ENCODE measurements around the gene RTBDN.

RTBDN gene

DNA sequence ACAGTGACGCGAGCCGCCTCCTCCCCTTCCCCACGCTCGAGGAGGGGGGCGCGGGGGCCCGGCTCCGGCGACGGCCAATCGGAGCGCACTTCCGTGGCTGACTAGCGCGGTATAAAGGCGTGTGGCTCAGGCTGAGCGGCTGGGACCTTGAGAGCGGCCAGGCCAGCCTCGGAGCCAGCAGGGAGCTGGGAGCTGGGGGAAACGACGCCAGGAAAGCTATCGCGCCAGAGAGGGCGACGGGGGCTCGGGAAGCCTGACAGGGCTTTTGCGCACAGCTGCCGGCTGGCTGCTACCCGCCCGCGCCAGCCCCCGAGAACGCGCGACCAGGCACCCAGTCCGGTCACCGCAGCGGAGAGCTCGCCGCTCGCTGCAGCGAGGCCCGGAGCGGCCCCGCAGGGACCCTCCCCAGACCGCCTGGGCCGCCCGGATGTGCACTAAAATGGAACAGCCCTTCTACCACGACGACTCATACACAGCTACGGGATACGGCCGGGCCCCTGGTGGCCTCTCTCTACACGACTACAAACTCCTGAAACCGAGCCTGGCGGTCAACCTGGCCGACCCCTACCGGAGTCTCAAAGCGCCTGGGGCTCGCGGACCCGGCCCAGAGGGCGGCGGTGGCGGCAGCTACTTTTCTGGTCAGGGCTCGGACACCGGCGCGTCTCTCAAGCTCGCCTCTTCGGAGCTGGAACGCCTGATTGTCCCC lies 42.9 kb downstream of the RTBDN start, which contains the start of gene JUNB:
Gene JUNB, plus strand, starts transcription at position 142 of the 706 bp plus-strand sequence. Its CDS starts 286 bp downstream, at position 428.
- peak; percentile 94 for DNase-seq

DNA sequence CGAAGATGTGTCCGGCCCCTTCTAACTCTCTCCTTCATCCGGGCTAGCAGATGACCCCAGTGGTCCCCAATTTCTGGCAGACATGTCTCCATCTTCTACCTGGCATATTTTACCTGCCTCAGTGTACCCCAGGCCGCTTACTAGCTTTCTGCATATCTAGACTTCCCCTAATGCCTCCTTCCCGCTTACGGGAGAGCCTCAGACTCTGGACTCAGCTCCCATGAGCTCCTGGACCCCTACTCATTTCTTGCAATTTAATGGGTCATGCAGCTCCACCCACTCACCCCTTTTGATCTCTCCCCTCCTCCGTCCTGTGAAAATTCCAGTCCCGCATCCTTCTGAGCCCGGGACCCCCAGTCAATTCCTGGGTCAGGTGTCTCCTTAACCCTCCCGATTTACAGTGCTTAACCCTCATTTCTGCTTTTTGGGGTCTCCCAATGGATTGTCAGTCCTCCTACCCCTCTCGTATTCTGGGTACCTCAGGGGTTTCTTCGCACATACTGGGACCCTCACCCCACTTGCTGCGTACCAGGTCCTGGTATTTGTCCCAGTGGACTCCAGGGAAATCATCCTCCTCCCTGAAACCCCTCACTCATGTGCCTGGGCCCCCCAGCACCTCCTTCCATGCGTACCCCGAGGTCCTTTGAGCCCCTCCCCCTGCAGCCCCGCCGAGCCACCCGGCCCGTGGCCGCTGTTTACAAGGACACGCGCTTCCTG lies 43.6 kb downstream of the RTBDN start:
- DNase-seq = no peak

DNA sequence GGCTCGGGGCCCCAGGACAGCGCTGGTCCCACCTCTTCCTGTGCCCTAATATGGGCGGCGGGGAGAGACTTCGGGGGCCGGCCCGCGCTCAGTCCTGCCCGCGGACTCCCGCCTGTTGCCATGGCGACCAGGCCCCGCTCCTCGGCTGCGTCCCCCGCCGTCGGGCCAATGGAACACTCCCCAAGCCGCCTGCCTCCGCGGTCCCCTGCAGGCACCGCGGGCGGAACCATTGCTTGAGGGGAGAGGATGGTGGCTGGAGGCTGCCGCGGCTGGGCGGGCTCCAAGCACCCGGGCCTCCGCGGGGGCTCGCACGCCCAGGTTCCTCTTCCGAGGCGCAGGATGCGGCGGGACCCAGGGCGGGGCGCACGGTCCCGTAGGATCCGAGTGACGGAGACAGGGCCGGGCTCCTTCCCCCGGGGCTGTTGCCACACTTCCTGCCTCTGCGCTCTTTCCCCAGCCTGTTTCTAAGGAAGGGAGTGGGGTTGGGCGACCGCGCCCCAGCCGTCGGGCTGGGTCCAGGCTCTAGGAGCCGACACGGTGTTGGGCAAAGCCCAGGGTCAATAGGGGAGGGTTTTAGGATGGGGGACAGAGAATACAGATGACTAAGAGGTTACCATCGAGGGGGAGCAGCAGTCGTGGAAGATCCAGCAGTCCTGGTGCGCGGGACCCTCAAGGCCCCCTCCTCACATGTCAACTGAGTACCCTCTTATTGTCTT lies 44.3 kb downstream of the RTBDN start:
- DNase-seq = peak; percentile 86

DNA sequence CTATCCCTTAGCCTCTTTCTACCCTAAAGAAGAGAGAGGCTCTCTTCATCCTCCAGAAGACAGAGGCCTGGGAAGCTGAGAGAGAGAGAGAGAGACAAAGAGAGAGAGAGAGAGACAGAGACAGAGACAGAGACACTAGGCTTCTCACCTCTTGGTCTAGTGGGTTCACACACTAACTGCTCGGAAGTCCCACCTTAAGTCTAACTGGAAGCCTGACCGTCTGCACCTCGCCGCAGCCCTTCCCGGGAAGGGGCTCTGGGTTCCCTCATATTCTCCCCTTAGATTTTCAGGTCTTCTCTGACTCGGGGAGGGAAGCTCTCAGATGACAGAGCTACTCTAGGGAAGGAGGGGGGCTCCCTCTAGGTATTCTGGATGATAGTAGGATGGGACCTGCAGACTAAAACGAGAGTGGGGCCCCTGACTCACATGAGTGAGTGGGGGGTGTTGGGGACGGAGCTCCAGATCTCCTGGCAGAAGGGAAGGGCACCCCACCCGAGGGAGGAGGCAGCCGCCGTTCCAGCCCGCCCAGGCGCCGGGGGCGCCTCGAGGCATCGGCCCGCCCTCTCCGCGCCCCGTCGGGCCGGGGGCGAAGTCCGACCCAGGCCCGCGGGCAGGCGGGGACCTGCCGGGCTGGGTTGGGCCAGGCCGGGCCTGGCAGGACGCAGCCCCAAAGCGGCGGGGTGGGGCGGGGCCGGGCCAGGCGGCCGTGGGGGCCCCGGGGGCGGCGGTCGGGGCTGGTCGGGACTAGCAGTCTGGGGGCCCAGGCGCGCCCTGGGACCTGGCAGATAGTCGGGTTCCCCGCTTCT lies 45.1 kb downstream of the RTBDN start:
- DNase-seq = no peak

DNA sequence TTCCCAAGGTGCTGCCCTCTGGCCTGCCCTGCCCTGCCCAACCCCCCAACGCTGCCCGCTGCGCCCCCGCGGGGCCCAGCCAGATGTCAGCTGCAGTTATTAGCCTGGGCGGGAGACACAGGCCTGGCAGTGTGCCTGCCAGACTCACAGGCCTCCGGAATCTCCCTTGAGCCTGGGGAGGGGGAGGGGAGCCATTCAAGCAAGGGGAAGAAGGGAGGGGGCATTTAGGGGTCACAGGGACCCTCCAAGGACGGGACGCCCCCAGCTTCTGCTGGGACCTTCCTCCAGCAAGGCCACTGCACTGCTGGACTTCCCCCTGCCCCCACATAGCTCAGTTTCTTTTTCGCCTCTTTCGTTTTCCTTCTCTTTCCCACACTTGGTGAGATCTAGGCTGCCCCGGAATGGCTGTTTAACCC lies 45.7 kb downstream of the RTBDN start:
- peak; percentile 68 for DNase-seq

DNA sequence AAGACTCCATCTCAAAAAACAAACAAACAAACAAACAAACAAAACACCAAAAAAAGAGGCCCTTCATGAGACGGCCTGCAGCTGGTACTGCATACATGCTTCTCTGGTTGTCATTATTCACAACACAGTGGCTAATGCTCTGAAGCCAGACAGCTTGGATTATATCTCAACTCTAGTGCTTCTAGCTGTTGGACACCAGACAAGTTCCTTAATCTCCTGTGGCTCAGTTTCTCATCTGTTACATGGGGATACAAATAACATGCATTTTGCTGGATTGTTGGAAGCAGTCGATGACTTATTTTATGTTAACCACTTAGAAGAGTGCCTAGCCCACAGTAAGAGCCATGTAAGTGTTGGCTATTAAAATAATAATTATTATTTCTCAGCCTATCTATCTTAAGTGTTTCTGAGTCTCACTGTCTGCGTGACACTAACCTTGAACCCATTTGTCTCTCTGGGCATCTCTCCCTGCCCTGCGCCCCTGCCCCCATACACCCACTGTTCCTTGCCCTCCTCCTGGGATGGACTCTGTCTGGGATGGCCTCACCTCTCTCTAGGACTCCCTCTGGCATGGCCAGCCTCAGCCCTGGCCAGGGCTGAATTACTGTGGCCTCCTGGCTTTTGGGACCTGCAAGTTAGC lies 46.2 kb downstream of the RTBDN start:
- DNase-seq = no peak

DNA sequence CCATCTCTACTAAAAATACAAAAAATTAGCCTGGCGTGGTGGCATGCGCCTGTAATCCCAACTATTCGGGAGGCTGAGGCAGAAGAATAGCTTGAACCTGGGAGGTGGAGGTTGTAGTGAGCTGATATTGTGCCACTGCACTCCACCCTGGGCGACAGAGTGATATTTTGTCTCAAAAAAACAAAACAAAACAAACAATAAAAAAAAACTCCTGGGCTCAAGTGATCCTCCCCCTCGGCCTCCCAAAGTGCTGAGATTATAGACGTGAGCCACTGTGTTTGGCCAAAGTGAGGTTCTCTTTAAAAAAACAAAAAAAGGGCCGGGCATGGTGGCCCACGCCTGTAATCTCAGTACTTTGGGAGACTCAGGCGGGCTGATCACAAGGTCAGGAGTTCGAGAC lies 46.9 kb downstream of the RTBDN start:
- no peak for DNase-seq

DNA sequence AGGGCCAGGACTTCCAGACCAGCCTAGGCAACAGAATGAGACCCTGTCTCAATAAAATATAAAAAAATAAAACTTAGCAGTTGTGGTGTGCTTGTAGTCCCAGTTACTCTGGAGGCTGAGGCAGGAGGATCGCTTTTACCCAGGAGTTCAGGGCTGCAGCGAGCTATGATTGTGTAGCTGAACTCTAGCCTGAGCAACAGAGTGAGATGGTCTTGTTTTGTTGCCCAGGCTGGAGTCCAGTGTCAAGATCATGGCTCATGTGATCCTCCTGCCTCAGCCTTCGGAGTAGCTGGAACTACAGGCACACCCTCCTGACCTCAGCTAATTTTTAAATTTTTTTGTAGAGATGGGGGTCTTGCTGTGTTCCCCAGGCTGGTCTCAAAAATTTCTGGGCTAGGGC lies 47.4 kb downstream of the RTBDN start:
- DNase-seq = no peak

DNA sequence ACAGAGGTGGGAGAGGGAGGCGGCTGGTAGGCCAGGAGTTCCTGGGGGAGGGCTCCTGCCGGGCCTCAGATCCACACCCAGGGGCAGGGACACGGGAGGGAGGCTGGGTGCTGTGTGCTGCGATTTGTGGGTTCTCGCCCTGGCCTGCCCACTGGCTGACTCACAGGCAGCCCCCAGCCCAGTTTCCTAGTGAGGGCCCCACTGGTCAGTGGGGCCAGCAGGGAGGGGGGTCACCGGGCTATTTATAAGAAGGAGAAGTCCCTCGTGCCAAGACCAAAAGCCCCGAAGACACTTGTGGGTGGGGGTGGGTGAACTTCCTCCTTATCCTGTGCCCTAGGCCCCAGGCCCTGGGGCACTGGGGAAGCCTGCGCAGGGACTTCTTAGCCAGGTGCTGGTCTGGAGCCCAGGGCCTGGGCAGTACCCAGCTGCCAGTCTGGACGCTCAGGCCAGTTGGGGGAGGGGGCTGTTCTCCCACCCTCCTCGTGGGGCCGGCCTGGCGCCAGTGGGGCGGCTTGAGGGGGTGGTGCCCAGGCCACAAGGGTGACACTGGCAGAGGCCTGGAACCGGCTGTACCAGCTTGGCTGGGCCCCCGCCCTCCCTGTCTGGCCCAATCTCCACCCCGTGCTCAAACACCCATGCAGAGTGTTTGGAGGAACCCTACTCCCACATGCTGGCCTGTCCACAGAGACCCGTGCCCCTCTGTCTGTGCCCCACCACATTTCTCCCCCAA lies 48.1 kb downstream of the RTBDN start:
- no peak for DNase-seq

DNA sequence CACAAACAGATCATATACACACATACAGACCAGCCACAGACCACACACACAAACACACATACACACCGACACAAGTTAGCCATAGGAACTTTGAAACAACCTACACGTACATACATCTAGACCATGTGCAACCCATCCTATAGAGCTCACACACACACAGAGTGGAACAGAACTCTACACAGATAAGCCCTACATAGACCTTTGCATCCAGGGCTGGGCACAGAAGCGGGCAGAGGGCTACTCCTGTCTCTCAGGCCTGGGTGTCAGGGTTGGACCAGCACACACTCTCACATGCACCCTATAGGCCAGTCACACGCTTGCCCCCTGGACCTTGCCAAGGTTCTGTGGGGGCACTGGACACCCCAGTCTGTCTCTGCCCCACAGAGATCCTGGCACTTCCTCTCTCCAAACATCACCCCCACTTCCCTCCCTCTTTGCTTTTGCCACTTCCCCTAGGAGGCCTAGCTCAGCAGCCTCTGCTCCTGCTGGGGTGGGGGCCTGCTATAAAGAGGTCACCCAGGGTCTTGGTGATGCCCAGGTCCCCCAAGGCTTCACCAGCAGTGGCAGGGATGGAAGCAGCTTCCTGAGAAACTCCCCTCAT lies 48.8 kb downstream of the RTBDN start:
- no peak for DNase-seq

DNA sequence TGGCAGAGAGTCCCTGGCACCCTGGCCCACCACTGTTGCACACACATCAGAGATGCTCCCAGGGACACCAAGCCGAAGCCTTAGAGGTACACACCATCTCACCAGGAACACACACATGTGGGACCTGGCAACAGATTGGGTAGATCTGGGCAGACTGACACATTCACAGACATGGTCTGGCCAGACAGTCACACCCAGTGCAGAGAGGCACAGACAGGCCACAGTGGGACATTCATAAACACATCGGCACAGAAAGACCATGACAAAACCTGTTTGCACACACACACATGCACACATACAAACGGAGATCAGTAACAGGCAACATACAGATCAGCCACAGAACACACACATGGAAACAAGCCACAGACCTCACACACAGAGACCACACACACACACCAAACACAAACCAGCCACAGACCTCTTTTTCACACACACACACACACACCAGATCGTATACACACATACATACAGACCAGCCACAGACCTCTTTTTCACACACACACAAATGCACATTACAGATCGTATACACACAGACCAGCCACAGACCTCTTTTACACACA lies 49.4 kb downstream of the RTBDN start:
- no peak for DNase-seq

DNA sequence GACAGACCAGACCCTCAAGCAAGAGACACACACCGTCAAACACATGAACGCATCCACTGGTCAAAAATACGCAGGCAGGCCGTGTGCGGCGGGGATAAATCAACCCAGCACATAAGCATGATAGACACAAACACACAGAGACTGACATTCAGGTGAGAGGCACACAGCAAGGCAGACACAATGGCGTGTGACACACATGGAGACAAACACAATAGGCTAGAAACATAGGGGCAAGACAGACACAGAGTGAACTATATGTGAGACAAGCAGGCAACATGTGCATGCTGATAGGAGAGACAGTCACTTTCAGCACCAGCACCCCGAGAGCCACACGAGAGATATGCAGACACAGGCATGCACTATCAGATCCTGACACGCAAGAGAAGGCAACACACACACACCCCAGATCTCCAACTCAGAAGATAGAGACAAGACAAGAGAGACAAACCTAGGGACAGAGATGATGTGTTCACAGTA lies 49.9 kb downstream of the RTBDN start:
- no peak for DNase-seq

DNA sequence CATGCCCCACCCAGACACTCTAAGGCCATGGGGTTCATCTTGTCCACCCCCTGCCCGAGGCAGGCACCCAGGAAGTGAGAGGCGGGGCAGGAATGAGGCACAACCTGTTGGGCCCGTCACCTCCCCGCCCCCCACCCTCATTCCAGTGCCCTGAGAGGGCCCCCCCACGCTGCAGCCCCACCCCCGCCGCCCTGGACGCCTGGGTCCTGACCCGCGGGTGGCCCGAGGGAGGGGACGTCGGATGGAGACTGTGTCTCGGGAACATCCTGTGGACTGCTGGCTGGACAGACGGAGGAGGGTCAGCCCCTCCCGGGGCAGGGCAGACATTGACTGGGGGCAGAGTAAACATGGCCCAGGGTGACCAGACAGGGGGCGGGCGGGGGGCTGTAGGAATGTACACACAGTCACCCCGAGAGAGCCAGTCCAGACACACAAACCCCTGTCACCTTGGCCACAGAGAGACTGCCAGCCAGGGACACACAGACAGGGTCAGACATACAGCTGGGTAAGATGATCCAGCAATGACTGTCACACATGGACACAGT lies 50.5 kb downstream of the RTBDN start:
- DNase-seq = no peak

DNA sequence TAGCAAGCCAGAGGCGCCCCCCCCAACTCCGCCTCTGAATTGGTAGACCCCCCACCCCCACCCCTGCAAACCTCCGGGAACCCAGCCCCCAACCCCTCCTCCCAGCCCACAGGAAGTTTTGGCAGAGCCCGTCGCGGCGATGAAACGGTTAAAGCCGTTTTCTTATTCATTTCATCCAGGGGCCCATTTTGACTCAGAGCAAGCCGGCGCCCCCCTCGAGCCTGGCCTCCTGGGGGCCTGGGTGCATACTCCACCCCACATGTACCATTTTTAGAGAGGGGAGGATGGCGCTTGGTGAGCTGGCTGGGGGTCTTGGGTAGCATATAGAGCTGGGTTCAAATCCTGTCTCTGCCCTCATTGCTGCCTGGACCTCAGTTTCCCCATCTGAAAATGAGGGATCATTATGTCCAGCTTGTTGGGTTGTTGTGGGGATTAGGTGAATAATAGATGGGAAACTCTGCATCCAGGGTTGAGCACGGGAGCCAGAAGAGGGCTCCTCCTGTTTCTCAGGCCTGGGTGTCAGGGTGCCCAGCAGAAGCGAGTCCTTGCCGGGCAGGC lies 51.0 kb downstream of the RTBDN start:
- no peak for DNase-seq

DNA sequence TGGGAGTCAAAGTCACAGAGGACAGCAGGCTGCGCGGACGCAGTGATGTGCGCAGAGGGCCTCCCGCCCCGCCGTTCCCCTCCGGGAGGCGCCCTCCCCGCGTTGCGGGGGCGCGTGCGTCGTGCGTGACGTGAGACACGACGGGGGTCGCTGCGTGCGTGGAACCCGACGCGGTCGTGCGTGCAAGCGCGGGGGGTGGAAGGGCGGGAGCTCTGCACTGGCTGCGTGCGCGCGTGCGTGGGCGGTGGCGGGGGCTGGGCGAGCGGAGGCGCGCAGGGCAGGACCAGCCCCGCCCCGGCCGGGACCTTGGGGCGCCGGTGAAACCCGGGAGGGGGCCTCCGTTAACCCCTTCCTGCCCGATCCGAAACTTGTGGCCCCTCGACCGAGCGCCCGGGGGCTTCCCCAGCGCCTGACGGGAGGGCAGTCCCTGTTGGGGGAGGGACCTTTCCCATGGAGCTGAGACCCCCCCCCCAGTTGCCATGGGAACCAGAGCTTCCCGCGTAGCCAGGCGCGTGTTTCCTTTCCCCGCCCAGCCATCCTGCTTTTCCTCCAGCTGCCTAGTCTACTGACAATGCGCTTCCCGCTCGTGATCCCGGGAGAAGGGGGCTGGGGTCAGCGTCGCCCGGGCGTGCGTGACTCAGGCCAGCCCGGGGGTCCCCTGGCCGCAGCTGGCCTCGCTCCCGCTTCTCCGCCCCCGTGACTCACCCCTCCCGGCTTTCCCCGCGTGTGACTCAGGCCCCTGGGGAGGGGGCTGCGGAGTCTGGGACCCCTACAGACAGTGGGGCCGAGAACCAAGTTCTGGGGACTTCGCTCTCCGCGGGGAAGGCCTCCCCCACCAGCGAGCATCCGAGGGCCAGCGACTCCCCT lies 51.7 kb downstream of the RTBDN start:
- peak; percentile 78 for DNase-seq

DNA sequence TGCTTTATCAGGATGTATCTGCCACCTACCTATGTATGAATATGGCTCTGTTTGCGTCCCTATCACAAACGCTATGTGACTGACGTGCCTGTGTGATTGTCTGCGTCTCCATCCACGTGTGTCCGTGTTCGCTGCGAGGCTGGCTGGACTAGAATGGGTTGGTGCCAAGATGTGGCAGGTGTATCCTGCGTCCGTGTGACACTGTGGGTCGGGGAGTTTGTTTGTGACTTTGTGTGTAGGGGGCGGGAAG lies 52.3 kb downstream of the RTBDN start:
- DNase-seq = peak; percentile 52

DNA sequence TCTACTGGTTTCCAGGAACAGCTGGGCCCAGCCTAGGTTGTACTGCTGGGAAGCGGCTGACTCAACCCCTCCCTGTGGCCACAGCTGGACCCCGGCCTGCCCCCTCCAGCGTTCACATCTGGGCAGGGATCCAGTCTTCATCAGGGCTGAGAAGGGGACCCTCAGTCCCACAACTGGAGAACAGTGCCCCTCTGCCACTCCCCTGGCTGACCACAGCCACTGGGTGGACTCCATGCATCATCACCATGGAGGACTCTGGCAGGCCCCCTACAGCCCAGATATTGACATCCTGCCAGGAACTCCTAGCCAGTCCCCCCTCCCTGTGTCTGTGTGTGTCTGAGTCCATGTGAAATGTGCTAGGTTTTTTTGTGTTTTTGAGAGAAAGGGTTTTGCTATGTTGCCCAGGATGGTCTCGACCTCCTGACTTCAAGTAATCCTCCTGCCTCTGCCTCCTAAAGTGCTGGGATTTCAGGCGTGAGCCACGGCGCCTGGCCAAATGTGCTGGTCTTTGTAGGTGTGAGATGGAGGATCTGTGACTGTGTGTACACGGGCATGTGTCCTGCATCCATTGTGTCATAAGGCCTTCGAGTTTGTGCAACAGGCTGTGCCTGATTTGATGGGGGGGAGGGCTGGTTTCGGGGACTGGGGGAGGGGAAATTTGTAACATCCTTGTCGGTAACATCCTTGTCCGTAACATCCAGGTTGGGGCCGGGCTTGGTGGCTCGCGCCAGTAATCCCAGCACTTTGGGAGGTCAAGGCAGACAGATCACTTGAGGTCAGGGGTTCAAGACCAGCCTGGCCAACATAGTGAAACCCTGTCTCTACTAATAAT lies 55.0 kb downstream of the RTBDN start:
- peak; percentile 20 for DNase-seq

DNA sequence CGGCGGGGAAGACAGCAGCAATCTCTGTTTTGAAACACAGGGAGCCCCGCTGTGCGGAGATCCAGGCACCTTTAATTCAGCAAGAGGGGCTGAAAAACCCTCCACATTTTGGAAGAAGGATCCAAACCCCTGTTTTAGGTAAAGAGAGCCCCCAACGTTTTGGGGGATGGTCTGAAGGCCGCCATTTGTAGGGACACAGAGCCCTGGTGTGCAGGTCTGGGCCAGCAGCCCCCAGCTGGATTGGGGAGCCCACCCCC lies 55.5 kb downstream of the RTBDN start:
- DNase-seq = no peak

All from NCI-H1105 (cell line).